Measurements from ENCODE around the gene GOLGA8Q. TPM values are rescaled to one million over a fixed set of nuclear protein-coding genes. Genes with fewer than 3 reads are reported as not detected.
"Not testable (repeated sequence)": the region's sequence is repeated elsewhere in the genome, so short reads cannot be mapped to it uniquely, and the experiment has no call there.

GOLGA8Q gene, protein sequence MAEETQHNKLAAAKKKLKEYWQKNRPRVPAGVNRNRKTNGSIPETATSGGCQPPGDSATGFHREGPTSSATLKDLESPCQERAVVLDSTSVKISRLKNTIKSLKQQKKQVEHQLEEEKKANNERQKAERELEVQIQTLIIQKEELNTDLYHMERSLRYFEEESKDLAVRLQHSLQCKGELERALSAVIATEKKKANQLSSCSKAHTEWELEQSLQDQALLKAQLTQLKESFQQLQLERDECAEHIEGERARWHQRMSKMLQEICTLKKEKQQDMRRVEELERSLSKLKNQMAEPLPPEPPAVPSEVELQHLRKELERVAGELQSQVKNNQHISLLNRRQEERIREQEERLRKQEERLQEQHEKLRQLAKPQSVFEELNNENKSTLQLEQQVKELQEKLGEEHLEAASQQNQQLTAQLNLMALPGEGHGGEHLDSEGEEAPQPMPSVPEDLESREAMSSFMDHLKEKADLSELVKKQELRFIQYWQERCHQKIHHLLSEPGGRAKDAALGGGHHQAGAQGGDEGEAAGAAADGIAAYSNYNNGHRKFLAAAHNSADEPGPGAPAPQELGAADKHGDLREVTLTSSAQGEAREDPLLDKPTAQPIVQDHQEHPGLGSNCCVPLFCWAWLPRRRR
- total RNA-seq = 1.4 TPM
- long read RNA-seq = 0 reads

DNA sequence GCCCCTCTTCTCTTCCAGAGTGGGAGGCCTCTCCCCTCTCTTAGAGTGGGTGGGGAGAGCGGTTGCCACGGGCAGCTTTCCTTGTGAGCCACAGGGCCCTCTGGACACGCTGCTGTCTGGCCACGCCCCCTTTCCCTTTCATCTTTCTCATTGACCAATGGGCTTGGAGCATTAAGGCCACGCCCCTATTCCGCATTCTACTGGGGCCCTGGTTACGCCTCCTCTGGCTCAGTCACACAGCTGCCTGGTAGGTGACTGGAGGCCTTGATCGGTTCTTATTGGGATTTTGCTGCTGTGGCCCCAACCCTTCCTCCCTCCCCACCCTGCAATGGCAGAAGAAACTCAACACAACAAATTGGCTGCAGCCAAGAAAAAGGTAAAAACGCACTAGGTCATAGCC, at the start of gene GOLGA8Q:
Gene GOLGA8Q (plus strand): TSS at position 301 of the 400 bp plus-strand sequence. CDS start 28 bp downstream, at position 329.
- not testable (repeated sequence) for DNase-seq; ATAC-seq (ENCODE audit: poor library complexity)

DNA sequence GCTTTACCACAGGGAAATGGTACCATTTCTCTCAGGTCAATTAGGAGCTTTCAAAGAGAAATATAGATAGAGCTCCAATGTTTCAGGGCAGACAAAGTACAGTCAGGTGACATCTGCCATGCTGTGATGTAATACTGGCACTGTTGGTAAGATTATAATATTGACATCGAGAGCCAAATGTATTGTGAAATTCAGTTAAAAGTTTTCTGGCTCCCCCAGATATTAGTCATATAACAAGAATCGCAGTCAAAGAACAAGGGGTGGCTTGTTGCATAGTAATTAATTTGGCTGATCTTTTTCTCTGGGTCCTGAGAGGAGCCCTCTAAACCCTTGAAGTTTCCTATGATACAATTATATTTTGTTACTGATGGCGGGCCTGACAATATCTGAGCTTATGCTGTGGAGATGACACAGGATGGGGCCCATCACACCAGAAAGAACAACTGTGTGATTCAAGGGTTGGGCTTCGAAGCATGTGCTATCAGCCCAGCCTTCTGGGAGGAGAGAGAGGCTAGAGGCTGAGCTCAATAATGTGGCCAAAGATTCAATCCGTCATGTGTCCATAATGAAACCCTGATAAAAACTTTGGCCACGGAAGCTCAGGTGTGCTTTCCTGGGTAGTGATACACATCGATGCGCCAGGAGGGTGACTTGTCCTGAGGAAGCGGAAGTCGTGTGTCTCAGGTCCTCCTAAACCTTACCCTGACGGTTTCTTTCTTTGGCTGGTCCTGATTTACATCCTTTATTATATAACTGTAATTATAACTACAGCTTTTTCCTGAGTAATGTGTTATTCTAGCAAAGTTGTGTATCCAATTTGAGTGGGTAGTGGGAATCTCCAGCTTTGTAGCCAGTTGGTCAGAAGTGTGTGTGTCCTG, 48.7 kb upstream of the GOLGA8Q start:
- ATAC-seq (ENCODE audit: poor library complexity) = peak; percentile 90
- intact Hi-C loops (cut with DNase I) = not testable (repeated sequence)

More for the DNA sequence above, at the start of gene GOLGA8Q:
- intact Hi-C loops (cut with DNase I) = not testable (repeated sequence)

DNA sequence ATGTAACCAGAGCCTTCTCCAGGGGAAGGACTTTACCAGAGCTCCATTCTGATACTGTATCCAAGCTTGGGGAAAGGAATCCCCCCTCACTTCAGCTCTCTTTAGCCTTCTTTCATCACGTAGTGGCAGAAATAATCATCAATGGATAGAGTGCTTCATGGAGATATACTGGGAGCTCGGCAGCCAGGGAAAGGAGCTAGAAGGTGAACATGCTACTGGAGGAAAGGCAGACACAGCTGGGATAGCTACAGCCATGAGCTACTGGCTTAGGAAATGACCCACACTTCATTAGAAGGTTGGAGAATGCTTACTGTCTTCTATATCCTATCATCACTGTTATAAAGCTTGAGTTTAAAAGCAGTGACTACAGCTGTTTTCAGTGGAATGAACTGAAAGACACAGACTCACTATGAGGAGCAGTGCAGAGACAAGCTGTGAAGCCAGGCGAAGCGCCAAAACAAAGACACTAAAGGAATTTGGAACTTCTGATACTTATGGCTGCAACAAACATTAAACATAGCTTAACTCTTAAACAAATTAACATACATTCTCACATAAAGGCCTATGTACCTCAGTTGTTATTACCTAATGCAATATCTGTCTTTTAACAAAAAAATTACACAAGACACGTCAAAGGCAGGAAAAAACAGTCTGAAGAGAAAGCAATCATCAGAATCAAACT, 47.5 kb upstream of the GOLGA8Q start:
- peak; percentile 18 for DNase-seq
- intact Hi-C loops (cut with DNase I); ATAC-seq (ENCODE audit: poor library complexity): not testable (repeated sequence)

More for the DNA sequence above, 48.7 kb upstream of the GOLGA8Q start:
- not testable (repeated sequence) for DNase-seq

DNA sequence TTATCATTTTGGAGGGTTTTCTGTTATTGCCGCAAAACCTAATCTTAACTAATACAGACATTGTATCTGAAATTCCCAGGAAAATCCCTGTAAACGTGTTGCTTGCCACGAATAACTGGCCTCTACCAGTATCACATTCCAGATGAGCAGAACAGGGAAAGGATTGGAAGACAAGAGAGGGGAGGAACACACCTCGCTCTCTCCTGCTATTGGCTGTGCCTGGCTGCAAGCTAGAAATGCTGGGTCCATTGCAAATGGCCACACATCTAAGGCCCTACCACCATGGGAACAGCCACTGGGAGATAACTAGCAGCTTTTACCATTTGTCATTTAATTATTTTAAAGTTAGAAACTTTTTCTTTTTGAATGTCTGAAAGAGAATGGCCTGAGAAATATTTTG, 37.3 kb upstream of the GOLGA8Q start:
- intact Hi-C loops (cut with DNase I); DNase-seq: not testable (repeated sequence)

DNA sequence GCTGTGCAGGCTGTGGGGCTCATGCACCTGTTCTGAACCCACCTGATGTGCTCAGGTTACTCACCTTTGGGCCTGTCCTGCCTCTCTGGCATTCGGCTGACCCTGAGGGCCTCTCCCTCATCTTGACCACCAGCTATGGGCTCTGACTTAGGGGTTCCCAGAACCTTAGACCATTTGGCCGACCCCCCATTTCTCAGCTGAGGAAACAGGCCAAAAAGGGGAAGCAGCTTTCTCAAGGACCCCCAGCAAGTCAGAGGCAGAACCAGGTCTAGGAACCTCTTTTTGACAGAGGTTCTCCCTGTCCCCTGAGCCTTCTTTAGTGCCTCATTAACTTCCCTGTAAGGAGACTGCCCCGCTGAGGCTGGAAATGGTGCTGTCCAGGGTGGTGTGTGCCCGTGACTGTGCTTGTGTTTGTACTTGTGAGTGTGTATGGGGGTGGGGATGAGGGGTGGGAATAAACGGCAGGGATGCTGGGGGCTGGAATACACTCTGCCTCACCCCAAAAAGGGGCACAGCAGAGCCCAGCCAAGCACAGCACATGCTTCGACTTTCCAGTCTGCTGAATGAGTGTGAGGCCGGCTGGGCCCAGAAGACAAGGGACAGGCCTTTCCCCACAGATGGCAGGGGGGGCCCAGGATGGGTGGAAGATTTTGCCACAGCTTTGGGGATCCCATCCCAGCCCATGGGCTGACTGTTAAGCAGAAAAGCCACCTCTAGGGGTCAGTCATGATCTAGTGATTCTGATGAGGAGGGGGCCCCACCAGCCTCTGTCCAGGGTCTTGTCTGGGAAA, 28.2 kb upstream of the GOLGA8Q start:
- intact Hi-C loops (cut with DNase I); ATAC-seq (ENCODE audit: poor library complexity): not testable (repeated sequence)

More for the DNA sequence above, 37.3 kb upstream of the GOLGA8Q start:
- ATAC-seq (ENCODE audit: poor library complexity) = not testable (repeated sequence)

DNA sequence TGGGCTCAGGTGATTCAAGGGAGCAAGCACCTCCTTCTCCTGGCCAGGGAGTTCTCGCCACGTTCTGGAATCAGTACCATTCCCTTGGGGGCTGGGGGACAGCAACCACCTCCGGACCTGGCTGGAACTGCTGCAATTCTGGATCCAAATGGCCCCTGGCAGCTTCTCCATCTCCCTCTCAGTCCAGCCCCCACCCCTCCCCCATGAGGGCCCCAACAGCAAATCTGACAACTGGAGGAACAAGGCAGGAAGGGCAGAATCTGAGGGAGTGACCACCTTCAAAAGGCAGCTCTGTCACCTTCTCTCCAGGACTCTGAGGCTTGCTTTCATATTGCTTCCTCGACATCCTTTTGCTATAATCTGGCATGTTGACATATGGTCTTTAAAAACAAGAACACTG, 25.9 kb upstream of the GOLGA8Q start:
- ATAC-seq (ENCODE audit: poor library complexity); intact Hi-C loops (cut with DNase I); DNase-seq: not testable (repeated sequence)

More for the DNA sequence above, 28.2 kb upstream of the GOLGA8Q start:
- DNase-seq = peak; percentile 8

DNA sequence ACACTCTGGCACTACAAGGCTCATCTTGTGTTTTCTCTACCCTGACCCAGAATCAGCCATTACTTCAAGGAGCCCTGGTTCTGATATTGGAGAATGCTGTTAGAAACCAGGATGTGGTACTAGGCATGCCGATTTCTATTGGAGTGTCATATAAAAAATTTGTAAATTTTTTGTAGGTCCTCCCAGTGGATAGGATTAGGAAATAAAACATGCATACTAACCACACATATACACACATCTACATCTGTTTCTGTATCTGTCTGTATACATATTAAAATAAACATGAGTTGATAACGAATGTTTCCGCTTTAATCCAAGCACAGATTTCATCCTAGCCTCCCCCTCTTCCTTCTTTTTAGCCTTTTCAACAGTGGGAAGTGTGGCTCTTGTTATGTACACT, 22.8 kb upstream of the GOLGA8Q start:
- DNase-seq; intact Hi-C loops (cut with DNase I); ATAC-seq (ENCODE audit: poor library complexity): not testable (repeated sequence)

DNA sequence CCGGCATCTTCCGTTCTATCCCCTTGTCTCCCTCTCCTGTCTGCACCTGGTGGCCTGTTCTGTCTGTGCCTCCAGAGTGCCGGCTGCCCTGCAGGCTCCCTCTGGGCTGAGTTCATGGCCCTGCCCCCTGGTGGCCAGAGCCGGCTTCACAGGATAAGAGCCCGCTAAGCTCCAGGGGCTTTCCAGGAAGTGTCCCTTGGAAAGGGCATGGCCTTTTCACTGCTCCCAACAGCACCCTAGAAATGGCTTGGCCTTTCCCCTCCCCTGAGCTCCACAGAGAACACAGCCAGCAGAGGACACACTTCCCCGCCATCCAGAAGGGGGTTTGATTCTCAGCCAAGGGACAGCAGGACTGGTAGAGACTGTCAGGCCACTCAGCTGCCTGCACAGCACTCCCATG, 15.1 kb downstream of the GOLGA8Q start:
- intact Hi-C loops (cut with DNase I); DNase-seq; ATAC-seq (ENCODE audit: poor library complexity): not testable (repeated sequence)

DNA sequence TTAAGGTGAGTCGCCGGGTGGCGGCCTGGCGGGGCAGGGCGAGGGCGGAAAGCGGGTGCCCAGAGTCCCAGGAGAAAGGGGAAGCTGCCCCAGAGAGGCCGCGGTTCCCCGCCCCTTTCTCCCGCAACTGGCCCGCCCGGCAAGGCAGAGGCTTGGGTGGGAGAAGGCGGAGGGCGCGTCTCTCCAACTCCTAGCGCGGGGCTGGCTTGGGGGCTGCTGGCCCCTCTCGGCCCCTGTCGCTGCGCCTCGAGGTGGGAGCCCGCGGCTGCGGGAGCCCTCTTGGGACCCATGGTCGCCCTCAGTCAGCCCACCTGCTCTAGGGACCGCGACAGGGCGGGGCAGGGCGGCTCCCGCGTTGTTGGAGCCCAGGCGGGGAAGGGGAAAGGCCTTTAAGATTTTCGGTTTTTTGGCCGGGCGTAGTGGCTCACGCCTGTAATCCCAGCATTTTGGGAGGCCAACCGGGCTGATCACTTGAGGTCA, 21.2 kb downstream of the GOLGA8Q start:
- intact Hi-C loops (cut with DNase I) = not testable (repeated sequence)
- ATAC-seq (ENCODE audit: poor library complexity) = peak; percentile 91

DNA sequence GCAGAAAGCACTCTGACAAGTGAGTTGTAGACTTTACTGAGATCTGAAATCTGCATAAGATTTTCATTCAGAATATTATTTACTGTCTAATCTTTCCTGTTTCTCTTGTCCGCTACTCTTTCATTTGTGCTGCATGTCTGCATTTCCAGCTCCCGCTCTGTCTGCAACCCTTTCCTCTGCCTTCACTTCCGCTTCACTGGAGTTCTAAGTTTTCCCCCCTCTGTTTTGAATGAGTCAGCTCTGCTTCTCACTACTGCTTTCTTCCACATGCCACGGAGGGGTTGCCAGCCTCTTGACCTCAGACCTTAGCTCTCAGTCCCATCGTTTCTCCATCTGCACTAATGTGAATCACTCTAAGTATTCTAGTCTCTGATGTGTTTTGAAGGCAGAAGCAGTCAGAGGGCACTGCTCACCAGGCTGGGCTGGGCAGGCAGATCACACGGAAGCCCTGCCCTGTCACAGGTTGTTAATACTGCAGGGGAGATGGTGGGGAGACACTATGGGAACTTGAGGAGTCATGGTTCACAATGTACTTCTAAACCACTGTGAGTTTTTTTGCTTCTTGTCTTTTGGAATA, 27.6 kb downstream of the GOLGA8Q start:
- DNase-seq; ATAC-seq (ENCODE audit: poor library complexity); intact Hi-C loops (cut with DNase I): not testable (repeated sequence)

More for the DNA sequence above, 21.2 kb downstream of the GOLGA8Q start:
- DNase-seq = not testable (repeated sequence)

DNA sequence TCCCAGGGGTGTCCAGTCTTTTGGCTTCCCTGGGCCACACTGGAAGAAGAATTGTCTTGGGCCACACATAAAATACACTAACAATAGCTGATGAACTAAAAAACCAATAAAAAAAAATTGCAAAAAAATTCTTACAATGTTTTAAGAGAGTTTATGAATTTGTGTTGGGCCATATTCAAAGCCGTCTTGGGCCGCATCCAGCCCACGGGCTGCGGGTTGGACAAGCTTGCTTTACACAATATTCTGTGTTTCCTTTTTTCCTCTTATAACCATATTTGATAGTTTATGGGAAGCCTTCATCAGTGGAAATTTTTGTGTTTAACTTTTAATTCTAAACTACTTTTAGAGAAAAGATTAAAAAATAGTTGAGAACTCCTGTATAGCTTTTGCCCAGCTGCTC, 28.9 kb downstream of the GOLGA8Q start:
- intact Hi-C loops (cut with DNase I); ATAC-seq (ENCODE audit: poor library complexity); DNase-seq: not testable (repeated sequence)

DNA sequence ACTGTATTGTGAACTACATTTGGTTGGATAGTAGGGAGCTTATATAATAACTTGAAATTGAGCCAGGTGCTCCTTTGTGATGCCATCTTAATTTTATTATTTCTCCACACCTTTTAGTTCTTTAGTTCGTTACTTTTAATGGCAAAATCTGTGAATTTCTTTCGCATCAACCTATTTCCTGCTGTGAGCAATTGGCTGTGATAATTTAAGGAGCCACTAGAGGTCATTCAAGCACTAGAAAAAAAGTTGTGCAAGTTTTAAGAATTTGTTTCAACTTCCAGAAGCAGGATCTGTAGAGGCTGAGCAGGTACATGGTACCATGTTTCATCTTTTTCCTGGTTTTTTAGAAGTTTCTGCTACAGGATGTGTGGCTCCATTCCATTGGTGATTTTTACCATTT, 47.1 kb downstream of the GOLGA8Q start:
- ATAC-seq (ENCODE audit: poor library complexity); intact Hi-C loops (cut with DNase I); DNase-seq: not testable (repeated sequence)

DNA sequence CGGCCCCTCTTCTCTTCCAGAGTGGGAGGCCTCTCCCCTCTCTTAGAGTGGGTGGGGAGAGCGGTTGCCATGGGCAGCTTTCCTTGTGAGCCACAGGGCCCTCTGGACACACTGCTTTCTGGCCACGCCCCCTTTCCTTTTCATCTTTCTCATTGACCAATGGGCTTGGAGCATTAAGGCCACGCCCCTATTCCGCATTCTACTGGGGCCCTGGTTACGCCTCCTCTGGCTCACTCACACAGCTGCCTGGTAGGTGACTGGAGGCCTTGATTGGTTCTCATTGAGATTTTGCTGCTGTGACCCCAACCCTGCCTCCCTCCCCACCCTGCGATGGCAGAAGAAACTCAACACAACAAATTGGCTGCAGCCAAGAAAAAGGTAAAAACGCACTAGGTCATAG, 51.9 kb downstream of the GOLGA8Q start, which contains the start of gene GOLGA8H:
Gene GOLGA8H (plus strand): TSS at position 233 of the 400 bp plus-strand sequence. CDS start 98 bp downstream, at position 331.
- DNase-seq; intact Hi-C loops (cut with DNase I); ATAC-seq (ENCODE audit: poor library complexity): not testable (repeated sequence)
